Right atrium auricular region (tissue), 2 donors: ENCODE data around the gene PTH1R. TPM values are rescaled to one million over a fixed set of nuclear protein-coding genes. Genes with fewer than 3 reads are reported as not detected.

Experiments
- DNase-seq: peaks from one replicate; pipeline ENCODE4 v3.0.0-alpha.2; 2019; ENCODE audit warnings: low spot score
- H3K27ac ChIP-seq, 2 donors: fragments of 200-600 bp; sonication (generic); 1 replicate in 1 of 2; 2 replicates in 1 of 2; pipeline ENCODE4 v1.5.1; 2016 to 2019
- H3K27me3 ChIP-seq, 2 donors: fragments of 200-600 bp; sonication (generic); one replicate each; pipeline versions ENCODE4 v1.5.1 to v1.6.0; 2017 to 2019
- H3K36me3 ChIP-seq: fragments of 200-600 bp; sonication (generic); one replicate; pipeline ENCODE4 v1.5.1; 2016
- H3K4me1 ChIP-seq, 2 donors: fragments of 200-600 bp; sonication (generic); one replicate each; pipeline versions ENCODE4 v1.5.1 to v1.6.0; 2017 to 2019
- H3K4me3 ChIP-seq, 2 donors: fragments of 200-600 bp; sonication (generic); 1 replicate in 1 of 2; 2 replicates in 1 of 2; pipeline ENCODE4 v1.5.1; 2017 to 2019; ENCODE audit warnings: mild to moderate bottlenecking in 1 of 2, moderate library complexity in 1 of 2
- H3K9me3 ChIP-seq, 2 donors: fragments of 200-600 bp; sonication (generic); one replicate each; pipeline ENCODE4 v1.5.1; 2019
- total RNA-seq, 2 donors: library from RNA; depleted of rRNA; stranded (reverse); fragments of >200 nt; gene quantifications; one replicate each; pipeline ENCODE4 v1.1.0, GENCODE V29; 2016
- TF ChIP-seq, protein P1 (sequence below), 2 donors: fragments of 200-600 bp; sonication (generic); IDR thresholded peaks; one replicate each; pipeline ENCODE4 v1.5.1; 2019; ENCODE audit warnings: antibody characterized with exemption in 2 of 2

Gene PTH1R
- total RNA-seq, 2 donors from 2014 or later, result 7.2 to 10.1 TPM

DNA sequence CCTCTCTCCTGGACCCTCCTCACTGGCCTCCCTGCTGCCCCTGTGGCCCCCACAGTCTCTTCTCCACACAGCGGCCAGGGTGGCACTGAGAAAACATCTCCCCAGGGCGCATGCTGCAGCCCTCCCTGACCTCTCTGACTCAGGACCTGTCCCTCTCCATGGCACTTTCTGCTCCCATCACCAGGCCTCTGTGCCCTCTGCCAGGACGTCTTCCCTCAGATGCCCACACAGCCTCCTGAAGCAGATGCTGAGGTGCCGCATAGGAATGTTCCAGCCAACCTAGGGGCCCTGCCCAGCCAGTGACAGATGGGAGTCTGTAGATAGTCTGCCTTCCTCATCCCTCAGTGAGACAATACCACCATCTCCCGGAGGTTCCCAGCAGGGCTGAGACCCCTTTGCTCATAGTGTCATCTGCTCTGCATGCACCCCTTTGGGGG, 22.9 kb upstream of the PTH1R start:
- DNase-seq, result no peak
- no peaks in the 10 kb centered on the region for H3K36me3 ChIP-seq
- no peak overlapping the region for H3K4me3 ChIP-seq
- H3K27ac ChIP-seq, result no peak overlapping the region
- no peaks in the 10 kb centered on the region for H3K27me3 ChIP-seq
- TF ChIP-seq, protein P1, sequence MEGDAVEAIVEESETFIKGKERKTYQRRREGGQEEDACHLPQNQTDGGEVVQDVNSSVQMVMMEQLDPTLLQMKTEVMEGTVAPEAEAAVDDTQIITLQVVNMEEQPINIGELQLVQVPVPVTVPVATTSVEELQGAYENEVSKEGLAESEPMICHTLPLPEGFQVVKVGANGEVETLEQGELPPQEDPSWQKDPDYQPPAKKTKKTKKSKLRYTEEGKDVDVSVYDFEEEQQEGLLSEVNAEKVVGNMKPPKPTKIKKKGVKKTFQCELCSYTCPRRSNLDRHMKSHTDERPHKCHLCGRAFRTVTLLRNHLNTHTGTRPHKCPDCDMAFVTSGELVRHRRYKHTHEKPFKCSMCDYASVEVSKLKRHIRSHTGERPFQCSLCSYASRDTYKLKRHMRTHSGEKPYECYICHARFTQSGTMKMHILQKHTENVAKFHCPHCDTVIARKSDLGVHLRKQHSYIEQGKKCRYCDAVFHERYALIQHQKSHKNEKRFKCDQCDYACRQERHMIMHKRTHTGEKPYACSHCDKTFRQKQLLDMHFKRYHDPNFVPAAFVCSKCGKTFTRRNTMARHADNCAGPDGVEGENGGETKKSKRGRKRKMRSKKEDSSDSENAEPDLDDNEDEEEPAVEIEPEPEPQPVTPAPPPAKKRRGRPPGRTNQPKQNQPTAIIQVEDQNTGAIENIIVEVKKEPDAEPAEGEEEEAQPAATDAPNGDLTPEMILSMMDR (IDR thresholded peaks at IDR 0.05), result no peak
- no peaks in the 10 kb centered on the region for H3K9me3 ChIP-seq
- H3K4me1 ChIP-seq, result no peaks in the 10 kb centered on the region

DNA sequence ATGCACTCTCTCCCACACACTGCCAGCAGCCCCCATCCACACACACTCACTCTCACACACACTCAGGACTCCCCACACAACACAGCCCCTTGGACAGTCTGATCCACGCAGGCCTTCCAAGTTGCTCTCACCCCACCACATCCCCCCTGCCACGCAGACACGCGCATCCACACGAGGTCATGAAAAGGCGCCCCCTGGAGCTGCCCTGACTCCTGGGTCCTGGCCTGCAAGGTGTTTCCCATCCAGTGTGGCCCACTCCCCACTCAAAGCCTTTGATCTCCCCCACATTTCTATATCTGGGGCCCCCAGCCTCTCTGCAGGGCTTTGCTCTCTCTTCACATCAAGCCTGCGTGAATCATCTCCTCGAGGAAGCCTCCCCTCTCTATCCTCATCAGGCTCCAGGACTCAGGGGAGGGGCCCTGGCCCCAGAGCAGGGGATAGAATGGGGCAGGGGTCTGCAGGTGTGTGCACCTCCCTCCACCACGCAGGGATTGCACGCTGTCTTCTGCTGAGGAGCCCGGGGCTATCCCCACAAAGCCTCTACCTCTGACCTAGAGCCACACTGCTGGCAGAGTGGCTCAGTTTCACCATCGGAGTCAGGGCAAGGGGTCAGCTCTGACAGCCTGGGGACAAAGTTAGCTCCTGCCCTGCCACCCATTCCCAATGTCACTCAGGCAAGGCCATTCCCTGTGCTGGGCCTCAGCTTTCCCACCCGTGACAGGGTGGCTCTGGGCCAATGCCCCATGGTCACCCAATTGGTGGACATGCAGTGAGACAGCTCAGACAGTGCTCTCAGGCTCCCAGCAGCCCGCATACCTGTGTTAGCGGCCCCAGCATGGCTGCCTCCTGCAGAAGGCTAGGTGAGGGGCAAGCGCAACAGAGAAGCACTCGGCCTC, 20.7 kb upstream of the PTH1R start:
- Histone ChIP-seq H3K27me3 (no peaks in the 10 kb centered on the region), H3K4me3 (no peak overlapping the region)

DNA sequence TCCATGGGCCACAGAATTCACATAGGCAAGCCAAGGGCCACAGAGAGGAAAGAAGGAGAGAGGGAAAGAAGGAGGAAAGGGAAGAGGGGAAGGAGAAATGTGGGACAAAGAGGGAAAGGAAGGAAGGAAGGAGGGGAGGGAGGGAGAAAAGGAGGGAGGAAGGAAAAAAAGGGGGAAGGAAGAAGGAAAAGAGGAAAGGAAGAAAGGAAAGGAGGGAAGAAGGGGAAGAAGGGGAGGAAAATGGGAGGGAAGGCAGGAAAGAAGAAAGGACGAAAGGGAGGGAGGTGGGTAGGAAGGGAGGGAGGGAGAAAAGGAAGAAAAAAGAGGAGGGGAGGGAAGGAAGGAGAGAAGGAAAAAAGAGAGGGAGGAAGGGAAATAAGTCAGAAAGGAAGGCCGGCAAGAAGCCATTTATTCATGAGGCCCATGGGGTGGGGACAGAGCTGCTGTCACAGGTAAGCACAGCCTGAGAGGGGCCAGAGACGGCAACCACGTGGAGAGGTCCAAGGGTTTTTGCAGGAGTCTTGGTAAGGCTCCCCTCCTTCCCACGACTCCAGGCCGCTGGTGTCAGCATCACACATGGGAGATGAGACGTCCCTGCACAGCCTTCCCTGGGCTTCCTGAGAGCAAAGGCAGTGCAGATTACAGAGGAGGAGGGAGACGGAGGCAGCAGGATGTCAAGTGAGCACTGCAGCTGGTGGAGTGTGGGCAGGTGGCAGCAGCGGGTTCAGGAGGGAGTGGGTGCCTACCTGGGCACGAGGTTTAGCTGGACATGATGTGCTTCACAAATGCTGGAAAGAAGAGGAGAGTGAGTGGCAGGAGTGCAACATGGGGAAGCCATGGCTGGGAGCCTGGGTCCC, 19.8 kb upstream of the PTH1R start:
- H3K36me3 ChIP-seq, result no peaks in the 10 kb centered on the region
- DNase-seq, result no peak
- H3K27ac ChIP-seq, result no peak overlapping the region
- H3K27me3 ChIP-seq, result no peaks in the 10 kb centered on the region
- TF ChIP-seq, protein P1 (IDR thresholded peaks at IDR 0.05), result no peak
- peaks cover 0 to 16% of the 10 kb centered on the region in 2 donors for H3K4me1 ChIP-seq
- no peaks in the 10 kb centered on the region for H3K9me3 ChIP-seq
- H3K4me3 ChIP-seq, result no peak overlapping the region

More for the DNA sequence above, 20.7 kb upstream of the PTH1R start:
- TF ChIP-seq, protein P1 (IDR thresholded peaks at IDR 0.05), result no peak
- peaks cover 0 to 8% of the 10 kb centered on the region in 2 donors for H3K4me1 ChIP-seq
- no peaks in the 10 kb centered on the region for H3K9me3 ChIP-seq
- no peak for DNase-seq
- no peaks in the 10 kb centered on the region for H3K36me3 ChIP-seq
- H3K27ac ChIP-seq, result no peak overlapping the region

DNA sequence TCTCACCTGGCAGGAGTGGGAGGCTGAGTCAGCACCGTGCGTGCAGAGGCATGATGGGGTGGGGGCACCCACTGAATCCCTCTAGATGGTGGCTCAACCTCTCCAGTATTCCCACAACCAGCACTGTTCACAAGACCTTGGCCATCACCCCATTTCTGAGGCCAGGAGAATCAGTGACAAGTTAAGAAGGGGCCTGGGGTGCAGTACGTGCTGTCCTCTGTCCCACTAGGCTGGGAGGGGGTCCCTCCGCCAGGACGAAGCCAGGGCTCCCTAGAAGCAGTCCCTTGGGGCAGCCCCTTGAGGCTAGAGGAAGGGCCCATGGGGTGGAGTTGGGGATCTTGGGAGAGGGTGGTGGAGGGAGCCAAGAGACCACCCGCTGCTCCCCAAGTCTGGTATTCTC, 19.1 kb upstream of the PTH1R start:
- Histone ChIP-seq H3K9me3 (no peaks in the 10 kb centered on the region), H3K4me3 (no peak overlapping the region), H3K36me3 (no peaks in the 10 kb centered on the region), H3K27me3 (no peaks in the 10 kb centered on the region), H3K27ac (no peak overlapping the region), H3K4me1 (peaks cover 0 to 16% of the 10 kb centered on the region in 2 donors)
- no peak for DNase-seq
- TF ChIP-seq, protein P1 (IDR thresholded peaks at IDR 0.05), result no peak

DNA sequence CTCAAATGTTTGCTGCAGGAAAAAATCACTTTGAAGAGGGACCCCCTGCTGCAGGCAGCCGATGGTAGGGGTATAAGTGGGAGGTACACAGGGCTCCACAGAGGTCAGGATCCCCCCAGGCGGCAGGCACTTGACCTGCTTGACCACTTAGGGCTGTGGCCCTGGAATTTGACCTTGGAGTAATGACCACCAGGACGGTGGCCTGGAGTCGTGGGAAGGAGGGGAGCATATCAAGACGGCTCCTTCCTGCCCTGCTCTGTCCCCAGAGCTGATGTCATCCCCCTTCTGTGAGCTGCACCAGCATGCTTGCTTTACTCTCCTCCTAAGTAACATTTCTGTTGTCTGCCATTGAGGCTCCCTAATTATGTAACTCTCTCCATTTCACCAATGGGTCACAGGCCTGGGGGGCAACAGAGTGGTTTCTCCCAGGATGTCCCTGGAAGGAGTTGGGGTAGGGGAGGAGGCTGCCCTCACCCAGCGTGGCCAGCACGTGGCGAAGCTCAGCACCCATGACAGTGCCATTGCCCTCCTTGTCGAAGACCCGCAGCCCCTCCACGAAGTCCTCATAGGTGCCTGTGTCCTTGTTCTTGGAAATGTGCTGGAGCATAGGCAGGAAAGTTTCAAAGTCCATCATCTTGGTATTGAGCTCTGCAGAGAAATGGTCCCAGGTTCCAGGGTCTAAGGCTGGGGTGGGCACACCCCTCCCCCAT, 18.4 kb upstream of the PTH1R start:
- Histone ChIP-seq H3K27ac (no peak overlapping the region), H3K36me3 (no peaks in the 10 kb centered on the region)

More for the DNA sequence above, 18.4 kb upstream of the PTH1R start:
- DNase-seq, result no peak
- peaks cover 0 to 17% of the 10 kb centered on the region in 2 donors for H3K4me1 ChIP-seq
- TF ChIP-seq, protein P1 (IDR thresholded peaks at IDR 0.05), result no peak
- H3K9me3 ChIP-seq, result no peaks in the 10 kb centered on the region
- no peaks in the 10 kb centered on the region for H3K27me3 ChIP-seq
- H3K4me3 ChIP-seq, result no peak overlapping the region
